Ascending aorta (tissue), 2 donors: ENCODE measurements around the gene SHCBP1L. TPM values are rescaled to one million over a fixed set of nuclear protein-coding genes. Genes with fewer than 3 reads are reported as not detected.

Experiments
- DNase-seq, 2 donors: peaks; one replicate each; pipeline ENCODE4 v3.0.0-alpha.2; 2019; ENCODE audit warnings: low spot score in 2 of 2
- H3K27ac ChIP-seq, 2 donors: fragments of 200-600 bp; sonication (generic); one replicate each; pipeline ENCODE4 v1.5.1; 2016 to 2017; ENCODE audit warnings: mild to moderate bottlenecking in 1 of 2
- H3K27me3 ChIP-seq: fragments of 200-600 bp; sonication (generic); one replicate; pipeline ENCODE4 v1.5.1; 2017
- H3K36me3 ChIP-seq, 2 donors: fragments of 200-600 bp; sonication (generic); one replicate each; pipeline ENCODE4 v1.5.1; 2016
- H3K4me1 ChIP-seq, 2 donors: fragments of 200-600 bp; sonication (generic); one replicate each; pipeline ENCODE4 v1.5.1; 2016 to 2017; ENCODE audit warnings: mild to moderate bottlenecking in 1 of 2
- H3K4me3 ChIP-seq, 2 donors: fragments of 200-600 bp; sonication (generic); one replicate each; pipeline ENCODE4 v1.5.1; 2016 to 2017; ENCODE audit warnings: mild to moderate bottlenecking in 1 of 2
- H3K9me3 ChIP-seq, 2 donors: fragments of 200-600 bp; sonication (generic); one replicate each; pipeline ENCODE4 v1.5.1; 2016
- intact Hi-C: fragments of 100-400 bp; cut with DNase I; formaldehyde crosslinking; loops from one replicate; pipeline ENCODE4 v1.15.1; 2023
- total RNA-seq: library from RNA; depleted of rRNA; stranded (reverse); fragments of >200 nt; gene quantifications from one replicate; pipeline ENCODE4 v1.1.0, GENCODE V29; 2016
- TF ChIP-seq, protein P1 (sequence below), 3 experiments: fragments of 200-600 bp in 2 of 3; fragments of 450-650 bp in 1 of 3; sonication (generic) in 2 of 3; IDR thresholded peaks; one replicate each; pipeline ENCODE4 v1.5.1; 2016 to 2019; ENCODE audit warnings: antibody characterized with exemption in 3 of 3, mild to moderate bottlenecking in 1 of 3, moderate library complexity in 1 of 3

SHCBP1L gene
- total RNA-seq, 1 donor from 2014 or later, result not detected

- DNase-seq, result no peak
- TF ChIP-seq, protein P1, sequence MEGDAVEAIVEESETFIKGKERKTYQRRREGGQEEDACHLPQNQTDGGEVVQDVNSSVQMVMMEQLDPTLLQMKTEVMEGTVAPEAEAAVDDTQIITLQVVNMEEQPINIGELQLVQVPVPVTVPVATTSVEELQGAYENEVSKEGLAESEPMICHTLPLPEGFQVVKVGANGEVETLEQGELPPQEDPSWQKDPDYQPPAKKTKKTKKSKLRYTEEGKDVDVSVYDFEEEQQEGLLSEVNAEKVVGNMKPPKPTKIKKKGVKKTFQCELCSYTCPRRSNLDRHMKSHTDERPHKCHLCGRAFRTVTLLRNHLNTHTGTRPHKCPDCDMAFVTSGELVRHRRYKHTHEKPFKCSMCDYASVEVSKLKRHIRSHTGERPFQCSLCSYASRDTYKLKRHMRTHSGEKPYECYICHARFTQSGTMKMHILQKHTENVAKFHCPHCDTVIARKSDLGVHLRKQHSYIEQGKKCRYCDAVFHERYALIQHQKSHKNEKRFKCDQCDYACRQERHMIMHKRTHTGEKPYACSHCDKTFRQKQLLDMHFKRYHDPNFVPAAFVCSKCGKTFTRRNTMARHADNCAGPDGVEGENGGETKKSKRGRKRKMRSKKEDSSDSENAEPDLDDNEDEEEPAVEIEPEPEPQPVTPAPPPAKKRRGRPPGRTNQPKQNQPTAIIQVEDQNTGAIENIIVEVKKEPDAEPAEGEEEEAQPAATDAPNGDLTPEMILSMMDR (IDR thresholded peaks at IDR 0.05), result no peak
- H3K27me3 ChIP-seq, result no peaks in the 10 kb centered on the region
- H3K27ac ChIP-seq, result no peak overlapping the region
- no peaks in the 10 kb centered on the region for H3K36me3 ChIP-seq
- intact Hi-C loops, result no loop called here
- H3K4me3 ChIP-seq, result no peak overlapping the region
- H3K9me3 ChIP-seq, result no peaks in the 10 kb centered on the region
- no peaks in the 10 kb centered on the region for H3K4me1 ChIP-seq
Observed at GRCh38 chr1:182995894-182996293, 42.9 kb upstream of the SHCBP1L start.

DNA sequence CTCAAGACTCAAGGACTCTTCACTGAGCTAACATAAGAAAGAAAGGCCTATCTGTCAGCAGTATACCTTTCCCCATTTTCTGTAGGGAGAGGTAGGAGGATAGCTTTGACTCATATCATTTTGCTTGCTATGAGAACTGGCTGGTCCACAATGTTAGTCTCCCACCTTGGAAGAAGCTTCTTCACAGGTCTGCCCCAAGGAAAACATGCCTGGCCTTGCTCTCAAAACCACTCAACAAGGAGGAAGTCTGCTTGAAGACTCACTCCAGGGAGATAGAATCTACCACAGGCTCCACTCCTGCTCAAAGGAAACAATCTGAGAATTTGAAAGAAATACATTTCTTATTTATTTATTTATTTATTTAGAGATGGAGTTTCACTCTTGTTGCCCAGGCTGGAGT is 40.8 kb upstream of the SHCBP1L start:
- H3K9me3 ChIP-seq, result no peaks in the 10 kb centered on the region
- H3K4me3 ChIP-seq, result no peak overlapping the region
- no peak for DNase-seq
- intact Hi-C loops, result no loop called here
- no peaks in the 10 kb centered on the region for H3K36me3 ChIP-seq
- no peaks in the 10 kb centered on the region for H3K27me3 ChIP-seq
- H3K27ac ChIP-seq, result no peak overlapping the region
- H3K4me1 ChIP-seq, result no peaks in the 10 kb centered on the region
- TF ChIP-seq, protein P1 (IDR thresholded peaks at IDR 0.05), result no peak

- Histone ChIP-seq H3K4me3 (no peak overlapping the region), H3K4me1 (no peaks in the 10 kb centered on the region), H3K9me3 (no peaks in the 10 kb centered on the region), H3K27ac (no peak overlapping the region), H3K27me3 (no peaks in the 10 kb centered on the region), H3K36me3 (no peaks in the 10 kb centered on the region)
- DNase-seq, result no peak
- TF ChIP-seq, protein P1 (IDR thresholded peaks at IDR 0.05), result no peak
- intact Hi-C loops, result no loop called here
Observed at GRCh38 chr1:182990413-182991144, 37.6 kb upstream of the SHCBP1L start.

DNA sequence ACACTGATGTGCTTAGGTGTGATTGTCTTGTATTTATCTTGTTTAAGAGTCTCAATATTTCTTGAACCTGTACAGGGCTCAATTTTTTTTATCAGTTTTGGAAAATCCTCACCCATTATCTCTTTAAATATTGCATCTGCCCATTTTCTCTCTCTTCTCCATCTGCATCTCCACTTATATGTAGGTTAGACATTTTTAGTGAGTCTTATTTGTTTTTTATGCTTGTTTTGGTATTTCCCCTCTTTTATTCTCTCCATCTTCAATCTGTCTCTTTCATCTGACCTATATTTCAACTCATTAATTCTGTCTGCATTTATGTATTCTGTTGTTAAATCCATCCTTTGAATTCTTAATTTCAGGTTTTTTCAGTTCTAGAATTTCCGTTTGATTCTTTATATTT is 32.9 kb upstream of the SHCBP1L start:
- H3K4me3 ChIP-seq, result no peak overlapping the region
- H3K4me1 ChIP-seq, result no peaks in the 10 kb centered on the region
- no peaks in the 10 kb centered on the region for H3K36me3 ChIP-seq
- intact Hi-C loops, result no loop called here
- H3K27ac ChIP-seq, result no peak overlapping the region
- no peak for DNase-seq
- TF ChIP-seq, protein P1 (IDR thresholded peaks at IDR 0.05), result no peak
- no peaks in the 10 kb centered on the region for H3K27me3 ChIP-seq
- H3K9me3 ChIP-seq, result no peaks in the 10 kb centered on the region

GRCh38 chr1:182984621-182985020 is 31.7 kb upstream of the SHCBP1L start:
- DNase-seq, result no peak

More at GRCh38 chr1:182984621-182985020, 31.7 kb upstream of the SHCBP1L start:
- TF ChIP-seq, protein P1 (IDR thresholded peaks at IDR 0.05), result no peak
- intact Hi-C loops, result no loop called here
- H3K9me3 ChIP-seq, result no peaks in the 10 kb centered on the region
- H3K36me3 ChIP-seq, result no peaks in the 10 kb centered on the region
- no peak overlapping the region for H3K4me3 ChIP-seq
- H3K27ac ChIP-seq, result no peak overlapping the region
- no peaks in the 10 kb centered on the region for H3K27me3 ChIP-seq
- no peaks in the 10 kb centered on the region for H3K4me1 ChIP-seq
